LoVo (cell line): ENCODE measurements around the gene YIPF4.
"Not testable (repeated sequence)": the region's sequence is repeated elsewhere in the genome, so short reads cannot be mapped to it uniquely, and the experiment has no call there.

Source experiments
- DNase-seq: peaks from one replicate; pipeline ENCODE4 v3.0.0-alpha.2; 2016; ENCODE audit warnings: low spot score

YIPF4 gene

DNA sequence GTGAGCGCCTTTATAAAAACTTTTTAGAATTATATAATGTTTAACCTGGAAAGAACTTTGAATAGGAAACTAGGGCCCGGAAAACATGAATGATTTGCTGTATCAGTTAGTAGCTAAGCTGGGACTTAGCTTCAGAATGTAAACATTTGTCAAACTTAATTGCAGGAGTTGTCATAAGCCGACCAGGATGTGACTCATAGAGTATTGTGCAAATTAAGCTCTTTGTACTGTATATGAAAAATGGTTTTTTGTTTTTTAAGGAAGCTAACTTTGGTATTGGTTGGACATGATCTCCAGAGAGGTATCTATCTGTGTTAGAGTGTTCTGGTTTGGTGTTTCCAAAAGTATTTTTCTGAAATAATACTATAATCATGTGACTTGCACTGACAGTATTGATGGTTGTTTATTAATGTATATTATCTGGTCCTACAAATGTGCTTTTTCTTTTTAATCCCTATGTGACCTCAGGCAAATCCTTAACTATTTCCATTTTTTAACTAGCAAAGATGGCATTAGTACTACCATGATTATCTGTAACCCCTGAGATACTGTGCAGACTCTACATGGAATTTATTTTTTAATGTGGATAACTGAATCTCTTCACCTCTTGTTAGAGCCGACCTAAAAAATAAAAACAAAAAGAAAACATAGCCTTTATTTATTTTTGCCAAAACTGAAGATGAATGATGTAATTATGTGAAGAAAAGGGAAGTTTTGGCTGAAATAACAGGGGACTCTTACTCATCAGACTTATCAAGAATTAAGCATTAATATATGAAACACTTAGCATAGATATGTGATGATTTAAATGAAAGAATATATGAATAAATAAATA lies 11.7 kb downstream of the YIPF4 start:
- peak; percentile 56 for DNase-seq

DNA sequence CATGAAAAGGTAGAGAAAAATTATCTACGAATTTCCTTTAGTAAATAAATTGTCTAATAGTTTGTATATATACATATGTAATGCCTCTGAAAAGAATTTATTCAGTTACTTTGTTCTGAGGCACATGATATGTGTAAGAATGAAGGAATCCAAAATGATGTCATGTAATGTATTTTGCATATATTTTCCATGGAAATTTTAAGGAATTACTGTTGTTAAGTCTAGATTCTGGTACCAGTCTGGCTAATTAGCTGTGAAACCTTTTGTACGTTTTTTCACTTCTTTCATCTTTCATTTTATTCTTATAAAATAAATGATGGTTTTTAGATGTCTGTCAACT lies 12.3 kb downstream of the YIPF4 start:
- no peak for DNase-seq

DNA sequence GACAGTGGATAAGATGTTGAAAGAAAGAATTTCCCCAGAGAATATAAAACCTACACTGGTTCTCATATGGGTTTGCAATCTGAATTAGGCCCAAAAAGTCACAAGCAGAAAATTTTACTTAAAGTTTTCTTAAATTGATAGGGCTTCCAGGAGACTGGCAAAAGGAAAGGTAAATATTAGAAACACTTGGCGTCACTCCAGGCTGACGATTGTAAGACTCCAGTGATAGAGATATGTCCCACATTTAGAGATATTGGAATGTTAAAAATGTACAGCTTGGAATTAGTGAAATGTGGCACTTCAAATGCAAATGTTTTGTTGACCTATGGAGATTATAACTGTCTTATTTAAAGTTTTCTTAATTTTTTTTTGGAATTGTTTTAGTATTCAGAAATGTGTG lies 14.0 kb downstream of the YIPF4 start:
- DNase-seq = no peak

DNA sequence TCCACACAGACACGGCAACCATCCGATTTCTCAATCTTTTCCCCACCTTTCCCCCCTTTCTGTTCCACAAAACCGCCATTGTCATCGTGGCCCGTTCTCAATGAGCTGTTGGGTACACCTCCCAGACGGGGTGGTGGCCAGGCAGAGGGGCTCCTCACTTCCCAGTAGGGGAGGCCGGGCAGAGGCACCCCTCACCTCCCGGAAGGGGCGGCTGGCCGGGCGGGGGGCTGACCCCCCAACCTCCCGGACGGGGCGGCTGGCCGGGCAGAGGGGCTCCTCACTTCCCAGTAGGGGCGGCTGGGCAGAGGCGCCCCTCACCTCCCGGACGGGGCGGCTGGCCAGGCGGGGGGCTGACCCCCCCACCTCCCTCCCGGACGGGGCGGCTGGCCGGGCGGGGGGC lies 15.8 kb downstream of the YIPF4 start:
- not testable (repeated sequence) for DNase-seq

DNA sequence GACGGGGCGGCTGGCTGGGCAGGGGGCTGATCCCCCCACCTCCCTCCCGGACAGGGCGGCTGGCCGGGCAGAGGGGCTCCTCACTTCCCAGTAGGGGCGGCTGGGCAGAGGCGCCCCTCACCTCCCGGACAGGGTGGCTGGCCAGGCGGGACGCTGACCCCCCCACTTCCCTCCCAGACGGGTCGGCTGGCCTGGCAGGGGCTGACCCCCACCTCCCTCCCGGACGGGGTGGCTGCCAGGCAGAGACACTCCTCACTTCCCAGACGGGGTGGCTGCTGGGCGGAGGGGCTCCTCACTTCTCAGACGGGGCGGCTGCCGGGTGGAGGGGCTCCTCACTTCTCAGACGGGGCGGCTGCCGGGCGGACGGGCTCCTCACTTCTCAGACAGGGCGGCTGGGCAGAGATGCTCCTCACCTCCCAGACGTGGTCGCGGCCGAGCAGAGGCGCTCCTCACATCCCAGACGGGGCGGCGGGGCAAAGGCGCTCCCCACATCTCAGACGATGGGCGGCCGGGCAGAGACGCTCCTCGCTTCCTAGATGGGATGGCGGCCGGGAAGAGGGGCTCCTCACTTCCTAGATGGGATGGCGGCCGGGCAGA lies 16.4 kb downstream of the YIPF4 start:
- not testable (repeated sequence) for DNase-seq

DNA sequence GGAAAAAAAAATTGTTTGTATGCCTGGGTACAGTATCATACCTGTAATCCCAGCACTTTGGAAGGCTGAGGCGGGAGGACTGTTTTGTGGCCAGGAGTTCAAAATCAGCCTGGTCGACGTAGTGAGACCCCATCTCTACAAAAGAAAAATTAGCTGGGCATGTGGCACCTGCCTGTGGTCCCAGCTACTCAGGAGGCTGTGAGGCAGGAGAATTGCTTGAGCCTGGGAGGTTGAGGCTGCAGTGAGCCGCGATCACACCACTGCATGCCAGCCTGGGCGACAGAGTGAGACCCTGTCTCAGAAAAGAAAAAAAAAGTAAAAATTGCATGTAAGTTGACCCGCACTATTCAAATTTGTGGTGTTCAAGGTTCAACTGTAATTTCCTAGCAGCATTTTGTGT lies 32.9 kb downstream of the YIPF4 start:
- no peak for DNase-seq

DNA sequence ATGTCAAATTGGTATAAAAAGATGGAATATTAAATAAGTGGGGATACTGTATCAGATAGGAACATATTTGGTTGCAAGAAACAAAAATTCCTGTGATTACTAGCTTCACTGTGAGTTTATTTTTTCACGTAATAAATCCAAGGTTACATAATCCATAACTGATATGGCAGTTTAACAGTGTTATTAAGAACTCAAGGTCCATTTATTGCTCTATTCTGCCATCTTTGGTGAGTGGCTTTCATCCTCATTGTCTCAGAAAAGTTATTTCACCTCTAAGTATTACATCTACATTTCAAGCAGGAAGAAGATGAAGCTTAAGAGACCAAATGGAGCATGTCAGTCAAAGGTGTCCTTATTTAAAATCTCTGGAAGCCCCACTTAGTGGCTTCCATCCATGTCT lies 37.2 kb downstream of the YIPF4 start:
- DNase-seq = no peak

DNA sequence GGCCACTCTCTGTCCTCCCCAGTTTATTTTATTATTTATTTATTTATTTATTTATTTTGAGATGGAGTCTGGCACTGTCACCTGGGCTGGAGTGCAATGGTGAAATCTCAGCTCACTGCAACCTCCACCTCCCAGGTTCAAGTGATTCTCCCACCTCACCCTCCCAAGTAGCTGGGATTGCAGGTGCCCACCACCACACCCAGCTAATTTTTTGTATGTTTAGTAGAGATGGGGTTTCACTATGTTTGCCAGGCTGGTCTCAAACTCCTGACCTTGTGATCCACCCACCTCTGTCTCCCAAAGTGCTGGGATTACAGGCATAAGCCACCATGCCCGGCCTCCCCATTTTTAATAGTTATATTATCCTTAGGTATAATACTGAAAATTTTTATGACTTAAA lies 51.0 kb downstream of the YIPF4 start:
- not testable (repeated sequence) for DNase-seq

DNA sequence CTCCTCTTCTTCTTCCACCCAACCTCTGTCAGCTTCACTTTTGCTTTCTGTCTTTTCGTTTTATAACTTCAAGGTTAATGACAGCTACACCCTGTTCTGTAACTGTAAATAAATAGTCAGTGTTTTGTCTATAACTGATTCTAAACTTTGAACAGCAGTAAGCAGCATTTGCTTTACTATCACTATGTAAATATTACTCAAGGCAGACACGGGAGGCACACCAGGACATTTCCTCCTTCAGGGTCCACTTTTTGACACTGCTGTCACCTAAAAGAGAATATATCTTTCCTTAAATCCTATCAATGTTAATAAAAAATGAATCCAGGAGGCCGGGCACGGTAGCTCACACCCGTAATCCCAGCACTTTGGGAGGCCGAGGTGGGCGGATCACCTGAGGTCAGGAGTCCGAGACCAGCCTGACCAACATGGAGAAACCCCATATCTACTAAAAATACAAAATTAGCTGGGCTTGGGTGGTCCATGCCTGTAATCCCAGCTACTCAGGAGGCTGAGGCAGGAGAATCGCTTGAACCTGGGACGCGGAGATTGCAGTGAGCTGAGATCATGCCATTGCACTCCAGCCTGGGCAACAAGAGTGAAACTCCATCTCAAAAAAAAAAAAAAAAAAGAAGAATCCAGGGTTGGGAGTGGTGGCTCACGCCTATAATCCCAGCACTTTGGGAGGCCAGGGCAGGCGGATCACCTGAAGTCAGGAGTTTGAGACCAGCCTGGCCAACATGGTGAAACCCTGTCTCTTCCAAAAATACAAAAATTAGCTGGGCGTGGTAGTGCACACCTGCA lies 51.7 kb downstream of the YIPF4 start:
- DNase-seq = peak; percentile 41

DNA sequence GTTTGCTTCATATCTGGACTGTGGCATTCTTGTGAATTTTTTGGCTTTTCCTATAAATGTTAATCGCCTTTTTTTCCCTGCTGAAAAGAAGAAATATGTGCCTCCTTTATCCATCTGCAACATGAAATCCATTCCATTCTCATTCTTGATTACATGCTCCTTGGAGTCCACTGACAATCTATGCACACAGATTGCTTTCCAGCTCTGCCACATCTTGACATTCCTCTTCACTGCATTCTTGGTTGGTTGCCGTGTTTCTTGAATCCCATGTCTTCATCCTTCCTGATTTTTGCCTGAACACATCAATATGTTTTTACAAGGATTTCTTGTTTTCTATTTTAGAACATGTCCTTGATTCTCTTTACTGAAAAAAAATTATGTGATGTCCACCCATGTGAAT lies 52.4 kb downstream of the YIPF4 start:
- DNase-seq = no peak

DNA sequence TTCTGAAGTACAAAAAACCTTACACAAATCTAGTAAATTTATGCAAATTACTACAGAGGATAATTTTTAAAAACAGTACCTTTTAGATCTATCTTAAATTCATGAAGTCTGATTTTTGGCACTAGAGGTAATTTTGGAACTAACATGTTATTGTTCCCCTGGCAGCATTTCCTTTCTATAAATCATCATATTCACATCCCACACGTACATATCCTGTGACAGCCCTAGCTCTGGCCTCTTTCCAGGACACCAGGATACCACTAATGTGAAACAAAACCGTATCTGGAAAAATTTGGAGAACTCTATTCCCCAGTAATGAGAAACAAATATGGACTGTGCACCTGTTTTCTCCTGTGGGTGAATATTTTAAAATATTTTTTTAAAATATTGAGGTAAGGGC lies 65.1 kb downstream of the YIPF4 start:
- DNase-seq = no peak

DNA sequence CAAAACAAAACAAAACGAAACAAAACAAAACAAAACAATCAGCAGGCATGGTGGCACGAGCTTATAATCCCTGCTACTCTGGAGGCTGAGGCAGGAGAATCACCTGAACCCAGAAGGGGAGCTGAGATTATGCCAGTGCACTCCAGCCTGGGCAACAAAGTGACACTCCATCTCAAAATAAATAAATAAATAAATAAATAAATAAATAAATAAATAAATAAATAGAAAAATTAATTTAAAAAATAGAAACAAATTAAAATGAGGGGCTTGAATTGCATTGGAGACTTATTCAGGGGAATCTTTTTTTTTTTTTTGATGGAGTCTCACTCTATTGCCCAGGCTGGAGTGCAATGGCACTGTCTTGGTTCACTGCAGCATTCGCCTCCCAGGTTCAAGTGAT lies 73.1 kb downstream of the YIPF4 start:
- not testable (repeated sequence) for DNase-seq

DNA sequence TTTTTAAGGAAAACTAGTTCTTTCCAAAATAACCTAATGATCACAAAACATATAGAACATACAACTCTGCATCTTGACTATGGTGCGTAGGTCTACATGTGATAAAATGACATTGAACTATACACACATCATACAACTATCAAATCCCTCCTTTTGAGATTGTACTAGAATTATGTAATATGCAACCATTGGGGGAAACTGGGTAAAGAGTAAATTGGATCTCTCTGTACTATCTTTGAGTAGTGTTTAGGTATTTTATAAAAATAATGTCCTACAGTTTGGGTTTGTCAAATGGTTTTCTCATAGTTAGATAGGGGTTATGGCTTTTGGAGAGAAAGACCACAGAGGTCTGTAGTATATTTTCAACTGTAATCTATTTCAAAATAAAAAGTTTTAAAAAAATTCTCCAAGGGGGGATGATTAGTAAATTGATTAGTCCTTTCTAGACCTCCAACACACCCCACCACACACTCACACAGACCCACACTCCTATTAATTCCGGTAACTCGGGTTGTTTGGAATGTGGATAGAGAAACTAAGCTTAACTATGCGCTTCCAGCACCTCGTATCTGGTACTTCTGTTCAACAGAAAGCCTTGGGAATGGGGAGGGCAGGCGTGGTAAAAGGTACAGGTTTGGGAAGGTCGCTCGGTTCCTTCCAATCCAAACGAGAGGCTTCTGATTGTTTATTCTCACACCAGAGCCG lies 78.4 kb downstream of the YIPF4 start:
- DNase-seq = no peak

DNA sequence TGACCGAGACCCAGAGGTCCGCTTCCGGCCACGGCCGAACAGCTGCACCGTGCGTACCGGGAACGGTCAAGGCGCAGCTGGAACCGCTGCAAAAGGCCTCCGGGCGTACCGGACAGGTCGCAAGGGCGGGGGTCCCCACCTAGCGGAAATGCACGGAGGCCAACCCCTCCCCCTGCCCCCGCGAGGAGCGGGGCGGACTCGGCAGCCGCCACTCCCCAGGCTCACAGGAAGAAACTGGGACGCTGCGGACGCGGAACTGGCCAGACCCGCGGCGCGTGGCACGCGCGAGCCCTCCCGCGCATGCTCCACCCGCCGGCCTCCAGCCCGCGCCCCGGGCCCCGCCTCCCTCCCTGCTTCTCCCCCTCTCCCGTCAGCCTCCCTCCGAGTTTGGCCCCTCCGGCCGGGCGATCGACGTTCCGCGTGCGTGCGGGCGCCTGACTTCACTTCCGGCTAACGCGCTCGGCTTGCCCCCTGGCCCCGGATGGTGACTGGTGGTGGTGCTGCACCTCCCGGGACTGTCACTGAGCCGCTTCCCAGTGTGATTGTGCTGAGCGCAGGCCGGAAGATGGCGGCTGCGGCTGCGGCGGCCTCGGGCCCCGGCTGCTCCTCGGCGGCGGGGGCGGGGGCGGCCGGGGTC lies 79.1 kb downstream of the YIPF4 start, which contains the start of gene BIRC6:
Gene BIRC6, plus strand, starts transcription at position 343 of the 637 bp plus-strand sequence. Its CDS starts 139 bp downstream, at position 482.
- DNase-seq = peak; percentile 96

DNA sequence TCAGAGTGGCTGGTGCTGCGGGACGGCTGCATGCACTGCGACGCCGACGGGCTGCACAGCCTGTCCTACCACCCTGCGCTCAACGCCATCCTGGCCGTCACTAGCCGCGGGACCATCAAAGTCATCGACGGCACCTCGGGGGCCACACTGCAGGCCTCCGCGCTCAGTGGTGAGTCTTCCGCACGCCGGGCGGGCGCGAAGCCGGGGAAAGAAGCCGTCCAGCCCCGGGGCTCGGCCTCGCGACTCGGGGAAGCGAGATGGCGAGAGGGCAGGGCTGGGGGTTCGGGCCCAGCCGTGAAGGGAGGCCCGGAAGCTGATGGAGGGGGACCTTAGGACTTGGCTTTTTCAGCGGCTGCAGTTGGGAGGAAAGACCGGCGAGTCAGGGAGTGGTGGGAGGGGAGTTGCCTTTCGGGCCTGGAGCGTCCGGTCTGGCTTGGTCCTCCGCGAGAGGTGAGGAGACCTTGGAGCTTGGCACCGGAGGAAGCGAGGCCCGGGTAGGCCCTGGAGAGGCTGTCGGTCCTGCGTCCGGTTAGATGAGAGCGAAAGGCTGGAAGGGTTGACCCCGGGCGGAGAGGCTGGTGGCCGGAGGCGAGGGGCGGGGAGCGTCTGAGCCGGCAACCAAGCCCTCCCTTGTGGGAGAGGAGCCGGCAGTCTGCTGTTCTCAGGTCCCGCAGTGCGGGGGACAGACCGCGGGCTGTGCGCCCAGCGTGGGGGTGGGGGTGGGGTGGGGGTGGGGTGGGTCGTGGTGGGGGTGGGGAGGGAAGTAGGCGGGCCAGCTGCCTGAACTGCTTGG lies 79.8 kb downstream of the YIPF4 start:
- no peak for DNase-seq

DNA sequence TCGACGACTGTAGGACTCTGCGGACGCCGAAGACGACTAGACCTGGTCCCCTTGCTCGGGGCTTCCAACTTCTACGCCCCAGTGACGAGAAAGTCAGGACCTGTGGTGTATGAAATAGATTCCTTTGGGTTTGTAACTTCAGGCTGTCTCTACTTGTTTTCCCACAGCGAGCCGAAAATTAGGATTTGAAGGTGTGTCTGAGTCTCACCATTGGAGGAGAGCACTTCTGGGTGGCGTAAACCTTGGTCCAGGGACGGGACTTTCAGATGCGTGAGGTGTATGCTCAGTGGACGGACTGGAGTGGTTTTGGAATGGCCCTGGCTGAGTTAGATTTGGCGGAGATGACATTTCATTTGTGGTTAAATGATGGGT lies 80.4 kb downstream of the YIPF4 start:
- no peak for DNase-seq

DNA sequence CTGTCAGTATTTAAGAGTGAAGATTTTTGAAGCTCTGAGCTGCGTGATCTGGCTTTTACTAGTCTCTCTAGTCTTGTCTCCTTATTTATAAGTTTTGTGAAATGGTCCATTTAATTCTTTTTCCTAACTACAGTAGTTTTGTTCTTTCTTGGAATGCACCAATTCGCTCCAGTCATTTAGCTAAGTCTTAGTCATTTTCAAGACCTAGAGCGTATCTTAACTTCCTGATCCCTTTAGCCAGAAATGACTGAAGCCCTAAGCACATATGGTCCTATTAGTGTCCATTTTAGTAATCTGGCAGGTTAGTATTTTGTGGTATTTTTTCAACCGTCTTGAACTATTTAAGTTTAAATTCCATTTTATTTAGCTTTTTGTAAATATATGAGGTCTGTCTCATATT lies 82.7 kb downstream of the YIPF4 start:
- DNase-seq = no peak

DNA sequence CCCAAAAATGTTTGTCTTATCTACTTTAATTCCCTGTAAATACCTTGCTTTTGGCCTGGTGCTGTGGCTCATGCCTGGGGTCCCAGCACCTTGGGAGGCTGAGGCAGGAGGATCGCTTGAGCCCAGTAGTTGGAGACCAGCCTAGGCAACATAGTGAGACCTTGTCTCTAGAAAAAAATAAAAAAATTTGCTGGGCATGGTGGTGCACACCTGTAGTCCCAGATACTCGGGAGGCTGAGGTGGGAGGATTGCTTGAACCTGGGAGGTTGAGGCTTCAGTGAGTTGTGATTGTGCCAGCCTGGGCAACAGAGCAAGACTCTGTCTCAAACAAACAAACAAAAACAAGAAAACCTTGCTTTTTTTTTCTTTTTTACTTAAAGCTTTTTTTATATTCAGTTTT lies 85.3 kb downstream of the YIPF4 start:
- DNase-seq = not testable (repeated sequence)

DNA sequence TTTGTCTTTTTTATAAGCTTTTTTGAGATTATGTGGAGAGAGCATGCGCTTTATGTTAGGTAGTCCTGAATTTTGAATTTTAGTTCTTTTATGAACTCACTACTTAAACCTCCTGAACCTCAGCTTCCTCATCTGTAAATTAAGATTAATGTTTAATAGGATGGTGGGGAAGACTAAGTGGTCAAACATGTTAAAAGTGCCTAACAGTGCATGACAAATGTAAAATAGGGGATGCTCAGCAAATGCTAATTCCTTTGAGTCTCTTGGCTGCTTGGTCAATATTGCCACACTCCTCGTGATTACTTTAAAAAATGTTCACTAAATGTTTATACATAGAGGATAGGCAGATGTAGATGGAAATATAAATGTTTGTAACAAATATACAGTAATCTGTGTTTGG lies 85.9 kb downstream of the YIPF4 start:
- DNase-seq = no peak

DNA sequence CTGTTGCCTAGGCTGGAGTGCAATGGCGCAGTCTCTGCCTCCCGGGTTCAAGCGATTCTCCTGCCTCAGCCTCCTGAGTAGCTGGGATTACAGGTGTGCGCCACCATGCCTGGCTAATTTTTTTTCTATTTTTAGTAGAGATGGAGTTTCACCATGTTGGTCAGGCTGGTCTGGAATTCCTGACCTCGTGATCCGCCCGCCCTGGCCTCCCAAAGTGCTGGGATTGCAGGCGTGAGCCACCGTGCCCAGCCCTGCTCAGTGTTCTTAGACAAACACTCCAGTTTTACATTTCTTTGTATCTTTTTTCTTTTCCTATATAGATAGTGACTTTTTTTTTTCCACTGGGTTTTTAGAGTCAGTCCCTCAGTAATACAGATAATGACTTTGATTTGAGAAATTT lies 86.6 kb downstream of the YIPF4 start:
- DNase-seq = not testable (repeated sequence)

DNA sequence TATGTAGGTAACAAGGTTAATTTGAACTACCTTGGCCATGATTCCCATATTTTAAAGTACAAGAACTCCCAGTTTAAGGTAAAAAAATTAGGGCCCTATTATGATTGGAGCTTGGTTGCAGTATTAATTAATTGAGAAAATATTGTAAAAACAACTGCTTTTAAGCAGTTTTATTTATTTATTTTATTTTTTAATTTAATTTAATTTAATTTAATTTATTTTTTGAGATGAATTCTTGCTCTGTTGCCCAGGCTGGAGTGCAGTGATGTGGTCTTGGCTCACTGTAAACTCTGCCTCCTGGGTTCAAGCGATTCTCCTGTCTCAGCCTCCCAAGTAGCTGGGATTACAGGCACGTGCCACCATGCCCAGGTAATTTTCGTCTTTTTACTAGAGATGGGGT lies 88.0 kb downstream of the YIPF4 start:
- not testable (repeated sequence) for DNase-seq
